HUDEP-2 (cell line): ENCODE results near the gene GCFC2.
"Not testable (repeated sequence)": the region's sequence is repeated elsewhere in the genome, so short reads cannot be mapped to it uniquely, and the experiment has no call there.

Experiments
- DNase-seq, 76 experiments: peaks; one replicate each; lab custom pipeline; 2025; ENCODE audit not compliant: unreplicated experiment in 76 of 76; lab: John Stamatoyannopoulos, UW

Gene GCFC2

GRCh38 chr2:75710577-75711253, at the start of gene GCFC2:
GCFC2 (minus strand) TSS chr2:75710915; CDS start chr2:75710855, 60 bp downstream.
- DNase-seq: peak in 75 of 76 experiments; percentile 13 to 92 (median 76)

- DNase-seq: no peak
These were observed 42.1 kb upstream of the GCFC2 start for GRCh38 chr2:75752828-75753227.

- DNase-seq: no peak
These were observed 41.2 kb upstream of the GCFC2 start for GRCh38 chr2:75751824-75752468.

GRCh38 chr2:75751360-75751759, 40.6 kb upstream of the GCFC2 start:
- DNase-seq: no peak

GRCh38 chr2:75737961-75738360, 27.2 kb upstream of the GCFC2 start:
- no peak for DNase-seq

GRCh38 chr2:75736276-75736675, 25.6 kb upstream of the GCFC2 start:
- no peak for DNase-seq

- DNase-seq: peak in 2 of 76 experiments; percentile 7 to 25
These were observed 19.1 kb upstream of the GCFC2 start for GRCh38 chr2:75729861-75730260.

GRCh38 chr2:75728614-75729419, 18.1 kb upstream of the GCFC2 start:
- DNase-seq: no peak

- DNase-seq: no peak
These were observed 12.0 kb upstream of the GCFC2 start for GRCh38 chr2:75722687-75723086.

GRCh38 chr2:75720525-75720924, 9.8 kb upstream of the GCFC2 start:
- DNase-seq: no peak

- DNase-seq: no peak
These were observed 8.9 kb upstream of the GCFC2 start for GRCh38 chr2:75719616-75720015.

GRCh38 chr2:75716406-75716805, 5.7 kb upstream of the GCFC2 start:
- no peak for DNase-seq

- not testable (repeated sequence) for DNase-seq
These were observed 875 bp upstream of the GCFC2 start for GRCh38 chr2:75711590-75711989.

- DNase-seq: peak in 13 of 76 experiments; percentile 25 to 75 (median 54)
These were observed 517 bp downstream of the GCFC2 start for GRCh38 chr2:75710220-75710576.

- DNase-seq: peak in 2 of 76 experiments; percentile 2 to 8
These were observed 1.4 kb downstream of the GCFC2 start for GRCh38 chr2:75709297-75709696.

GRCh38 chr2:75707901-75708300, 2.8 kb downstream of the GCFC2 start:
- DNase-seq: no peak

- no peak for DNase-seq
These were observed 4.8 kb downstream of the GCFC2 start for GRCh38 chr2:75705921-75706320.

- no peak for DNase-seq
These were observed 7.0 kb downstream of the GCFC2 start for GRCh38 chr2:75703589-75704287.

- no peak for DNase-seq
These were observed 8.1 kb downstream of the GCFC2 start for GRCh38 chr2:75702593-75702992.

- no peak for DNase-seq
These were observed 11.8 kb downstream of the GCFC2 start for GRCh38 chr2:75698918-75699317.

GRCh38 chr2:75688196-75688595, 22.5 kb downstream of the GCFC2 start:
- no peak for DNase-seq
